NCI-H1417 (cell line): Measurements from ENCODE around the gene OR2L8.

Experiments
- DNase-seq, 3 experiments: peaks; one replicate each; lab custom pipeline; 2025; lab: John Stamatoyannopoulos, UW

Gene OR2L8

DNA sequence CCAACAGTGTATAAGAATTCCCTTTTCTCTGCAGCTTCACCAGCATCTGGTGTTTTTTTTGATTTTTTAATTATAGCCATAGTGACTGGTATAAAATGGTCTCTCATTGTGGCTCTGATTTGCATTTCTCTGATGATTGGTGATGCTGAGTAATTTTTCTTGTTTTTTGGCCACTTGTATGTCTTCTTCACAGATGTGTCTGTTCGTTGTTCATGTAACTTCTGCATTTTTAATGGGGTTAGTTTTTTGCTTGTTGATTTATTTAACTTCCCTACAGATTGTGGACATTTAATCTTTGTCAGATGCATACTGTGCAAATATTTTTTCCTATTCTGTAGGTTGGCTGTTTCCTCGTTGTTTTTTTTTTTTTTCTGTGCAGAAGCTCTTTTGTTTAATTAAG lies 44.3 kb downstream of the OR2L8 start:
- no peak for DNase-seq

- DNase-seq = no peak
These were observed 50.2 kb downstream of the OR2L8 start for GRCh38 chr1:247998811-247999210.
